Nephron (organoid): Measurements from ENCODE around the gene PCGF2.

ENCODE experiments used
- H3K27ac Mint-ChIP-seq, 3 experiments: 2 replicates each; pipeline ENCODE4 v1.8.0; 2020; ENCODE audit warnings: mixed read lengths in 3 of 3, mild to moderate bottlenecking in 2 of 3, moderate library complexity in 1 of 3
- H3K27me3 Mint-ChIP-seq: 2 replicates; pipeline ENCODE4 v1.8.0; 2021; ENCODE audit warnings: low read depth, mild to moderate bottlenecking, moderate library complexity, mixed read lengths
- H3K36me3 Mint-ChIP-seq: 2 replicates; pipeline ENCODE4 v1.8.0; 2020; ENCODE audit warnings: low read depth, mixed read lengths
- H3K4me1 Mint-ChIP-seq: 2 replicates; pipeline ENCODE4 v1.8.0; 2020; ENCODE audit warnings: mixed read lengths
- H3K4me3 Mint-ChIP-seq, 3 experiments: 2 replicates each; pipeline ENCODE4 v1.8.0; 2020; ENCODE audit warnings: mild to moderate bottlenecking in 3 of 3, mixed read lengths in 3 of 3, moderate library complexity in 2 of 3
- H3K9me3 Mint-ChIP-seq: 2 replicates; pipeline ENCODE4 v1.8.0; 2020; ENCODE audit warnings: mixed read lengths
- CTCF ChIP-seq, 3 experiments: fragments of 200-600 bp; sonication (generic); IDR thresholded peaks; one replicate each; pipeline ENCODE4 v1.5.0; 2021; ENCODE audit warnings: antibody characterized with exemption in 3 of 3; ENCODE audit not compliant: unreplicated experiment in 3 of 3

PCGF2 gene

GRCh38 chr17:38713456-38714075, 34.6 kb downstream of the PCGF2 start:
- Mint-ChIP-seq H3K27me3 (peaks cover 4% of the 10 kb centered on the region), H3K27ac (peak overlapping the region in 1 of 3 experiments; percentile 49)

GRCh38 chr17:38712593-38712992, 35.5 kb downstream of the PCGF2 start:
- Mint-ChIP-seq H3K4me3 (no peak overlapping the region), H3K36me3 (peaks cover 45% of the 10 kb centered on the region), H3K27me3 (peaks cover 4% of the 10 kb centered on the region), H3K27ac (no peak overlapping the region), H3K9me3 (no peaks in the 10 kb centered on the region), H3K4me1 (peaks cover 48% of the 10 kb centered on the region)
- TF ChIP-seq CTCF (IDR thresholded peaks at IDR 0.05; ENCODE audit: unreplicated experiment in 3 of 3): no peak

More at GRCh38 chr17:38713456-38714075, 34.6 kb downstream of the PCGF2 start:
- Mint-ChIP-seq H3K4me3 (no peak overlapping the region), H3K36me3 (peaks cover 45% of the 10 kb centered on the region), H3K4me1 (peaks cover 44% of the 10 kb centered on the region), H3K9me3 (no peaks in the 10 kb centered on the region)
- TF ChIP-seq CTCF (IDR thresholded peaks at IDR 0.05; ENCODE audit: unreplicated experiment in 3 of 3): no peak

GRCh38 chr17:38711792-38712571, 36.2 kb downstream of the PCGF2 start:
- TF ChIP-seq CTCF (IDR thresholded peaks at IDR 0.05; ENCODE audit: unreplicated experiment in 3 of 3): no peak
- Mint-ChIP-seq H3K4me1 (peaks cover 53% of the 10 kb centered on the region), H3K4me3 (peak overlapping the region in 1 of 3 experiments; percentile 21), H3K36me3 (peaks cover 46% of the 10 kb centered on the region), H3K27me3 (peaks cover 4% of the 10 kb centered on the region), H3K9me3 (no peaks in the 10 kb centered on the region), H3K27ac (peak overlapping the region in 1 of 3 experiments; percentile 78)

- Mint-ChIP-seq H3K9me3 (no peaks in the 10 kb centered on the region), H3K4me1 (peaks cover 60% of the 10 kb centered on the region), H3K4me3 (peak overlapping the region; percentile 7 to 43 (median 7)), H3K27me3 (peaks cover 6% of the 10 kb centered on the region), H3K36me3 (peaks cover 42% of the 10 kb centered on the region), H3K27ac (peak overlapping the region in 2 of 3 experiments; percentile 52 to 78)
- no peak for TF ChIP-seq CTCF (IDR thresholded peaks at IDR 0.05; ENCODE audit: unreplicated experiment in 3 of 3)
These were observed 37.2 kb downstream of the PCGF2 start for GRCh38 chr17:38710985-38711384.

- TF ChIP-seq CTCF (IDR thresholded peaks at IDR 0.05; ENCODE audit: unreplicated experiment in 3 of 3): no peak
- Mint-ChIP-seq H3K9me3 (no peaks in the 10 kb centered on the region), H3K4me3 (peak overlapping the region; percentile 11 to 43 (median 37)), H3K27ac (peak overlapping the region; percentile 50 to 78 (median 56)), H3K36me3 (peaks cover 38% of the 10 kb centered on the region), H3K27me3 (peaks cover 7% of the 10 kb centered on the region), H3K4me1 (peaks cover 62% of the 10 kb centered on the region)
These were observed 37.6 kb downstream of the PCGF2 start for GRCh38 chr17:38710604-38710962.
